ENCODE data around the gene OPCML.

OPCML gene

DNA sequence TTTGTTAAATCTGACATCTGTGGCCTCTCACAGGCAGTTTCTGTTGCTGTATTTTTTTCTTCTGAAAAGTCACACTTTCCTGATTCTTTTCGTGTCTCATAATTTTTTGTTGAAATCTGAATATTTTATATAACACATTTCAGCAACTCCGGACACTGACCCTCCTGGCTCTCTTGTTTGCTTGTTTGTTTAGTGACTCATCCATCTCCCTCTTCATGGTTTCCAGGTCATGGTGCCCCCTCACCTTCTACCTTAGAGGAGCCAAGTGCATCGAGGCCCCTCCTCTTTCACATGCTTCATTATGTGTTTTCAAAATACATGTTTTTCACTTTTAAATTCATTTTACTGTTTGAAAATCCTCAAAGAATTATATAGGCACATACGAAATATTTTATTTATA is 562.4 kb downstream of the OPCML start:
- in situ Hi-C loops (cut with HindIII; ENCODE audit: low sequenced_read_pairs): no loop called here

DNA sequence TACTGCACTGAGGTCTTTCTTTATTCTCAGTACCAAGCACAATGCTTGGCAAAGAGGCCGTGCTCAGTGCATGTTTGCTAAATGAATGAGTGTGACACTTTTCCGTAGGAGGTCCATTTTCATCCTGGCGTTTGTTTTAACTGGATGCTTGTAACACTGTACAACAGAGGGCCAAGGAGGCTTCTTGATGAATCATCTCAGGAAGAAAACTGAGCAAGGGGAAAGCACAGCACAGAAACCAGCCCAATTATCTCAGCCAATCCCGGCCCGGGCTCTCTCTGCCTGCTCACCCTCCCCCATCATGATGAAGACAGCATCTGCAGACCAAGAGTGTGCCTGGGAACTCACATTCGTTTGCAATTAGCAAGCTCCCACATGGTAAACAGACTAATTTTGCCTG is 570.3 kb downstream of the OPCML start:
- in situ Hi-C loops (cut with HindIII; ENCODE audit: low sequenced_read_pairs): no loop called here

DNA sequence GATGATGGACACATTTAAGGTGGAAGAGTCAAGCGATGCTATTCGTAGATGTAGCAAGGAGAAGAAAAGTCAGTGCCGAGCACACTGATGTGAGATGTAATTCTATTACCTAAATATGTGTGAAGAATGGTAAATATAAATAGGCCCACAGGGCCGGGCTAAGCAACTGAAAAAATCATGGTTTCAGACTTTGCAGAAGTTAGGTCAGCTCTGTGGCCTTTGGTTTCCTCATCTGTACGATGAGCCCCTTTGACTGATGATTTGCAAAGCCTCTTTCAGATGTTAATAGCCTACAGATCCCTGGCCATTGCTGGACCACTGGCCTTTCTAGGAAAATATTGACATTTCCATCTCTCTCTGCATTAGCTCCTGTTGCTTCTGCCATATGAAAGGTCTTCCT is 570.8 kb downstream of the OPCML start:
- in situ Hi-C loops (cut with HindIII; ENCODE audit: low sequenced_read_pairs): no loop called here

DNA sequence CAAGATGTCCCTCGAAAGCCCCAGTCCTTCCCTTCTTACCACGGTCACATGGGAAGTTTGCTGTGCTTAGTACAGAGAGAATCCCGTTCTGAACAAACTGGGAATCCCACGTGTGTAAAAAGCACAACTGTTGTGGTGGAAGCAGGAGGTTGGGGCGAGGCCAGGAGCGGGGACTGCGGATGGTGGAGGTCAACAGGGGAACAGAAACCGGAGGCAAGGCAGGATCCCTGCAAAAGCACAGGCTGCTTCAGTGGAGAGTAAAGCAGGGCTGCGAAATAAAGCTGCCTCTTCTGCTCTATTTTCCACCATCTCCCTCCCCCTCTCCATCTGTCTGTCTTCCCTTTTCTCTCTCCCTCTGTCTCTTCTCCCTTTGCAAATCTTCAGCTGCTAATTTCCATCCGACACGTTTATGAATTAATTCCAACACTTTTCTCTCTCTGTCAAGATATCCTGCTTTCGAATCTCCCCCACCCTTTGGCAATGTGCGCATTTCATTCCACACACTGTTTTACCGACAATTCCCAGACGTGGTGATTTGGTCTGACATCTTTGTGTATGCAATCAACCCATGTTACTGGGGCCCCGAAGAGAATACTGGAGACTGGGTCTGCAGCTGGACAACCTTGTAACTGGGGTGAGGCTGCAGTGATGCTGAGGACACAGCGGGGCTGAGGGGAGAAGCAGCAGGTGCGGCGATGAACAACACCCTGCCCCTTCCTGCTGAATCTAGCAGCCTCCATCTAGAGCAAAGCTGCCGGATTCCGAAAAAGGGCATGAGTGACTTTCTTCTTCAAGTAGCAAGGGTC is 571.8 kb downstream of the OPCML start:
- in situ Hi-C loops (cut with HindIII; ENCODE audit: low sequenced_read_pairs): no loop called here

DNA sequence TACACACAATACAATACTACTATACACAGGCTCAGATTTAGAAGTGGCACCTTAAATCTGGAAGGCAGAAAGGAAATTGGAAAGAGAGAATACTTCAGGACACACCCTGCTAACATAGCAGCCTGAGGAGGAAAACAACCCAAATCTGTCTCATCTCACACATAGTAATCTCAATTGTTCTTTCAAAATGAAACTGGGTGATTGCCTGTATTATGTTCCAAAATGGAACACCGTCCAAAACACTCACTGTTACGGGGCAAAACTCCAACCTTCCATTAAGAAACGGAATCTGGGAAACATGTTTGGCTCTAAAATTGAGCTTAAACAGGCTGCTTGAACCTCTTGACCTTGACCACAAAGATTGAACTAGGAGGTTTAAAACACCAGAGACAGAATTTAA is 572.6 kb downstream of the OPCML start:
- in situ Hi-C loops (cut with HindIII; ENCODE audit: low sequenced_read_pairs): no loop called here

DNA sequence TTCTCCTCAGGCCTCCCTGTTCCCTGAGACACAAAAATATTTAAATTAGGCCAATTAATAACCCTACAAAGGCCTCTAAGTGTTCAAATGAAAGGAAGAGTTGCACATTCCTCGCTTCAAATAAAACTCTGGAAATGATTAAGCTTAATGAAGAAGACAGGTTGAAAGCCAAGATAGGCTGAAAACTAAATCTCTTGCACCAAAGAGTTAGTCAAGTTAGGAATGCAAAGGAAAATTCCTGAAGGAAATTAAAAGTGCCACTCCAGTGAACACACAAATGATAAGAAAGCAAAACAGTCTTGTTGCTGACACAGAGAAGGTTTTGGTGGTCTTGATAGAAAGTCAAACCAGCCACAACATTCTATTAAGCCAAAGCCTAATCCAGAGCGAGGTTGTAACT is 574.4 kb downstream of the OPCML start:
- in situ Hi-C loops (cut with HindIII; ENCODE audit: low sequenced_read_pairs): no loop called here

DNA sequence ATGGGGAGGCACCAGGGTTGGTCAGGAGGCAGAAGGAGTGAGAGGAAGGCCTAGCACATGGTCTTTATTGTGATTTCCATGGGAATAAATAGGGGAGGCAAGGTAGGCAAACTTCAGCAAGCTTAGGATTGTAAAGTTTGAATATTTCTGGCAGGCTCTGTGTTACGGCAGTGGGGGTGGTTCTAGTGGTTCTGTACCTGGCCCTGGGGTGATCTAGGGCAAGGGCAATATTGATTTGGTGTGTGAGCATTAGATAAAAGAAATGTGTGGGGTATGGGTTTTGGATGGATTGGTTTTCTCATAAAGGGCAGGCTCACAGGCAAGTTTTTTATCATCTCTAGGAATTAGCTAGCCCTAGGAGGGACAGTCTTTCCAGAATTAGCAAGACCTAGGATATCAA is 584.0 kb downstream of the OPCML start:
- in situ Hi-C loops (cut with HindIII; ENCODE audit: low sequenced_read_pairs): no loop called here

DNA sequence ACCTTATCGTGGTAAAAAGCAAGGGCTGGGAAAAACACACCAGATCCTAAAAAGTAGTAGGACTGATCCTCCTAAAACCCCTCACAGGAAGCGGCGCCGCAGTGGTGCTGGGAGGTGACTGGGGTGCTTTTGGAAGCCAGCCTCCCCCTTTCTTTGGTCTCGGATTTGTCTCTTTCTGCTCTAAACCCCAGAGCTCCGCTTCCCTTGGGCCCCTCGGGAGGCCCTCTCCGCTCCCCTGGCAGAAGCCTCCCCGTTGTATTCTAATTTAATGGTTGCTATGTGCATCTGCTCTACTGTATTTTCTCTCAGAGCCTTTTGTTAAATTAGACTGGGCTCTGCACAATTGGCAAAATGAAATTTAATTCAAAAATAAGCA is 587.7 kb downstream of the OPCML start:
- in situ Hi-C loops (cut with HindIII; ENCODE audit: low sequenced_read_pairs): no loop called here

DNA sequence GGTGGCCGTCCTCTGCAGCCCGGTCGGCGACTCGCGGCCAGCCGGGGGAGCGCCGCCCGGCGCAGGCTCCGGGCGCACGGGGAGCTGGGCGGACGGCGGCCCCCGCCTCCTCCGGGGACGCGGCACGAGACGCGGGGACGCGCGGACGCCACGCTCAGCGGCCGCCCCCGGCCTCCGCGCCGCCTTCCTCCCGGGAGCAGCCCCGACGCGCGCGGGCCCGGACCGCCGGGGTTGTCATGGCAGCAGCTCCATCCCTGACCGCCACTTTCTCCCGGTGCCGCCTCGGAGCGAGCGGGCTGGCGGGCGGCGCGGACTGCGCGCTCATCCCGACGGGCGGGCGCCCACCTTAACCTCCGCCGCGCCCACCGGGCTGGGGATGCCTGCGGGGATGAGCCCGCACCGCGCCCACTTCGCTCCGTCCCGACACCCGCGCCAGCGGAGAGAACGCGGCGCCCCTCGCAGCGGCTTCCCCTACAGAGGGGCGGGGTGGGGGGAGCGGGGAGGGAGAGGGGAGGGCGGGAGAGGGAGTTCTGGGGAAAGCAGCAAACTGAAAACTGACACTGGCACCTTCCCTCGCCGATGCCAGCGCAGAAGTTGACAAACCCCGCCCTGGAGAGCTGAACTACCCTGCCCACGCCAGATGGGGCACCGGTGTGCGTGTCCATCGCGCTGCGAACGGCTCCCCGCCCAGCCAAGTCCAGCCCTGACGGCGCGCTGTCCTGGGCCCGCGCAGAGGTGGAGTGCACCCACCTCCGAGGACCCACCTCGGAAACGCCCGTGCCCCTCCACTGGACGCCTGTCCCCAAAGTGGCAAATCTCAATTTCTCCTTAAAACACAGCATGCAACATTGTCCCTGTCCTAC is 588.4 kb downstream of the OPCML start:
- in situ Hi-C loops (cut with HindIII; ENCODE audit: low sequenced_read_pairs): no loop called here

DNA sequence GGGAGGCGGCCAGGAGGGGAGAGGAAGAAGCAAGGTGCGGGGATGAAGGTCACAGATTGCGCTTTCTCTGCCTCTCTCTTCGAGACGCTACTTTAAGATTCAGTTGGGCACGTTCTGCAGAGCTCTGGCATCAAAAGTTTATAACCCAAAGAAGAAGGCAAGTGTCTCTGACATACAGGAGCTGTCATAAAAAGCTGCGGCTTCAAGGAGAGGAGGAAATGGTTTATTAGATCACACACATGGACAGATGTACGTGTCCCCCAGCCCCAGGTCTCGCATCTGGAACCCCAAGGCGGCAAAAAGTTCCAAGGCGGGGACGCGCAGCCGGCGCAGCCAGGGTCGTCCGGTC is 589.0 kb downstream of the OPCML start:
- in situ Hi-C loops (cut with HindIII; ENCODE audit: low sequenced_read_pairs): no loop called here

DNA sequence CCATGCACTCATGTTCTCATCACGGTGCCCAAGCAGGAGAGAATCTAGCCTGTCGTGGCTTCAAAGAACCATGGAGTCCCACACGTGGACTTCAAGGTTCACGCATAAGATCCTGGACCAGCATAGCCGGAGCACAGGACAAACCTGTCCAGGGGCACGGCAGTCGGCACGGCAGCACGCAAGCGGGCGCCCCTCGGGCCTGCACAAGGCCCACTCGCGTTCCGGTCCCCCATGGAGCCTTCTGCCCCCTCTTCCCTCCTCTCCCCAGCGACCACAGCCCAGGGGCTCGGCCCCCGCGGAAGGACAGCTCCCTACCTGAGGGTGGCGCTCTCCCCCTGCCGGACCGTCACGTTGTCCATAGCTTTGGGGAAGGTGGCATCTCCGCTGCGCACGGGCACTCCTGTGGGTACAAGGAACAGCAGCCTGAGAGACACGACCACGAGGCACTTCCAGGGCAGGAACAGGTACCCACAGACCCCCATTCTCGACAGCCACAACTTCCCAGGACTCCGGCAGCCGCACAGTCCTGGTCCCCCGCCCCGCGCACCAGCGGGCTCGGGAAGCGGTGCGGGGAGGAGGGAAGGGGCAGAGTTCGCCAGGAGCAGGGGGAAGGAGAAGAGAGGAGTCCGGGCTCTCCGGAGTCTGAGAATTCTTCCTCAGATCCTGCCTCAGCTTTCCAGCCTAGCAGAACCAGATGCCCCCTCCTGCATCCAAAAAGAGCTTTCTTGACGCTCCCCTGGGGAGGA is 589.5 kb downstream of the OPCML start:
- in situ Hi-C loops (cut with HindIII; ENCODE audit: low sequenced_read_pairs): no loop called here

DNA sequence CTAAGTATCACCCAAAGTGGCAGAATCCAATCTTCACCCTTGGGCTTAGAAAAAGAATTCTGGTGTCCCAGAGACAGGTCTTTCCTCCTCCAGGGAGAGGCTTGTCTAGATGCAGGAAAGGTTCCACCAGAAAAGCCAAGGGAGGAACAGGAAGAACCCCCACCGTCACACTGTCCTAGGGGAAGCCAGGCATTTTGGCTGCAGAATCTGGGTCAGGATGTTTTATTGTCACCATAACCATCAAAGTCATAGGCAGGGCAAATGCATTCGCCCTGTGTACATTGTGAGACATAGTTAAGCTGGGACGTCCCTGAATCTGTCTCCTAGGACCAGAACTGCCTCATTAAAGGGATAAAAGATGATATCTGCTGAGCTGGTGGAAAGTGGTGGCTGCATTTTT is 590.5 kb downstream of the OPCML start:
- in situ Hi-C loops (cut with HindIII; ENCODE audit: low sequenced_read_pairs): no loop called here

DNA sequence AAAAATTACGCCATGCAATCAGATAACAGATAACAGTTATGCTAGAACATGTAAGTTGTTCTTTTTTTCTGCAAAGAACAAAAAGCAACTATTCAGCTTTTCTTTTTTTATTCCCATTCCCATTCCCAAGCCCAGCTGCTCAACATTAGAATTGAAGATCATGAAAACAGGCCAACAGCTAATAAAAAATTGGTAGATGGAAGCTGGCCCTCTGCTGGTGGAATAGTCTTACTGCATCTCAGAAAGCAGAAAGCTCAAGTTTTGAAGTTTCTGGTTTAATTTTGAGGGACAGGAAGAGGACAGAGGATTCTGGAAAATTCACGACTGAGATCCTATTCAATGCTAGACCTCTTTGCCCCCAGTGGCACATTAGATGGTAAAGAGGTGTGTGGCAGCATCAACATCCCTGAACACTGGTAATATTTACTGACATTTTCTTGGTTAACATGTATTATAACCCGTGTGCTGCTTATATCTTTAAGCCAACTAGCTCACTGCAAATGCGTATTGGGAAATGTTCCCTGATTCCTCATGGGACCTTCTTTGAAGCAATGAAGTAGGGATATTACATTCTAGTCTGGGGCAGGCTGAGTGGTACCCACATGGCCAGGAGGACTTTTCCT is 591.2 kb downstream of the OPCML start:
- in situ Hi-C loops (cut with HindIII; ENCODE audit: low sequenced_read_pairs): no loop called here

DNA sequence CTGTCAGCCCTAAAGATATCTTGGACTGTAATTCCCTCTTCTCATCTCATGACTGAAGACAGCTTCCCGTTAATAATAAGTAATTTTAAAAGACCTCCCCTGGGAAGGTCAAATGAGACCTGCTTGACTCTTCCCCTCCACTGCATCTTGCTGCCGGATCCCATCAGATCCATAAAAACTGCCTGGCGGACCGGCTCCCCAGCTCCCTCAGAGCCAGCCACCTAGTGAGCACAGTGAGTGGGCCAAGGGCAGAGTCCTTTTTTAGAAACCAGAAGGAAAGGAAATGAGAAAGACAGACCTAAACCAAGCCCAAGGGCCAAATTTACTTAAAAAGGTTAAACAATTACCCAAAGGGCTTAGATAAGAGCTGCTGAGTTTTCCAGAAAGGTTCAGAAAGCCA is 595.3 kb downstream of the OPCML start:
- in situ Hi-C loops (cut with HindIII; ENCODE audit: low sequenced_read_pairs): no loop called here

DNA sequence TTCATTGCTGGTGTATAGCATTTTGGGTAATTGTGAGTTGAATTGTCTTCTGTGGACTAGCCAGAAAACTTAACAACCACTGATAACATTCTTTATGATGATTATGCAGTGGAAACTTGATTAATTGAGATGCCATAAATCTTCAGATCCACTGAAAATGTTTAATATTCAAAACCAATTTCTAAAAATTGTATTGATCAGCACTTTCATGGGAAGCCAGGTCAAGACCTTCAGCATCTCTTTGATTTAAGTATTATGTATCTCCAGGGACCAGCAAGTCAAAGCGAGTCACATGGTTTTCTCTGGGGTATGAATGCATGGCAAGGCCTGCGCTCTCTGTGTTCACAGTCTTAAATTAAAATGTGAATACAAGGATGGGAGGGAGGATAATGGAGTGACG is 596.9 kb downstream of the OPCML start:
- in situ Hi-C loops (cut with HindIII; ENCODE audit: low sequenced_read_pairs): no loop called here

DNA sequence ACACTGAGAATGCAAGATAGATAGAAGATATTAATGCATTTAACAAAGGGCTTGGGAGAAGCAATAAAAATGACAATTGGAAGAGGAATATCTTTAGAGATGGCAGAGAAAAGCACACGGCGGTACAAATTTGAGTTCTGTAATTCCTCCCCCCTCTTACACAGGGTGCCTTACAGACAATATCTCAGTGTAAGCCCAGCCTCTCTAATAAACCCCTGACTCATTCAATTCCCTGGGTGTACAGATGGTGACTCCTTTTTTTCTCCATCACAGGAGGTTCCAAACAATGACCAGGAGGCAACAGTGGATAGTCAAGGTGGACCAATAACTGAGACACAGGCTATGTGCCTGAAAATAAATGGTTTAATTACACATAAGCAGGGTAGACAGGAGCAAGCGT is 598.6 kb downstream of the OPCML start:
- in situ Hi-C loops (cut with HindIII; ENCODE audit: low sequenced_read_pairs): no loop called here

DNA sequence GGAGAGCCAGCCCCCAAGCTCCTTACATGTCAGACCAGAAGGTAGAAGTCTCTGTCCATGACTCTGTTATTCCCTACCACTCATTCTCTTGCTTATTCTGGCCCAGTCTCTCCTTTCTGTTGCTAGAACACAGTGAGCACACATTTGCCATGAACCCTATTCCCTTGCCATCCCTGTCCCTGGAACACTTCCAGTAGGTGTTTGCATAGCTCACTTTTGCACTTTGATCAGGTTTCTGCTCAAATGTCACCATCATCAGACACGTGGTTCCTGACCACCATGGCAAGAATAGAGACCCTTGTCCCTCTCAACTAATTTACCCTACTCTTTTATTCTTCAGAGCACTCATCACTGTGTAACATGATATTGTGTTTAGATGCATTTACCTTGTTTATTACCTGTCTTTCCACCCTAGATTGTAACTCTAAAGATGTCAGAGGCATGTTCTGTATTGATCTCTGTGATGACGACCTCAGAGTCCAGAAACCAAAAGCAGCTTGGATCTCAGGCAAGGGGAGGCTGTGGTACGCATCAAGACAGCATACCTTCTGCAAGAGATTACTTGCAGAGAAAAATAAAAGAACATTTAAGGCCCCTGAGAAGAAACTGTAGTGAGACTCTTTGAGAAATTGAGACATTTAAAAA is 606.4 kb downstream of the OPCML start:
- in situ Hi-C loops (cut with HindIII; ENCODE audit: low sequenced_read_pairs): no loop called here

DNA sequence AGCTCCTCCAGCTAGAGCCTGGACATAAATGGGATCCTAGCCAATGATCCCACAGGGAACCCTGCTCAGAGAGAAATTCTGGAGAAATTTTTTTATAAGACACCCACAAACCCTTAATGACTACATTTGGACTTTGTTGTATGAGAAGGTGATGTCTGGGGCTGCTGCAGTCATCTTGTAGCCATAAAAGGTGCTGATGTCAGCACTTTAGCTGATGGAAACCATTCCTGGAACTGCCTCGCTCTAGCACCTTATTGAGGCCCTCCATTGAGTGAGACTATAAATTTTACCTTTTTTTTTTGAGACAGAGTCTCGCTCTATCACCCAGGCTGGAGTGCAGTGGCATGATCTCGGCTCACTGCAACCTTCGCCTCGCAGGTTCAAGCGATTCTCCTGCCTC is 610.7 kb downstream of the OPCML start:
- in situ Hi-C loops (cut with HindIII; ENCODE audit: low sequenced_read_pairs): no loop called here

DNA sequence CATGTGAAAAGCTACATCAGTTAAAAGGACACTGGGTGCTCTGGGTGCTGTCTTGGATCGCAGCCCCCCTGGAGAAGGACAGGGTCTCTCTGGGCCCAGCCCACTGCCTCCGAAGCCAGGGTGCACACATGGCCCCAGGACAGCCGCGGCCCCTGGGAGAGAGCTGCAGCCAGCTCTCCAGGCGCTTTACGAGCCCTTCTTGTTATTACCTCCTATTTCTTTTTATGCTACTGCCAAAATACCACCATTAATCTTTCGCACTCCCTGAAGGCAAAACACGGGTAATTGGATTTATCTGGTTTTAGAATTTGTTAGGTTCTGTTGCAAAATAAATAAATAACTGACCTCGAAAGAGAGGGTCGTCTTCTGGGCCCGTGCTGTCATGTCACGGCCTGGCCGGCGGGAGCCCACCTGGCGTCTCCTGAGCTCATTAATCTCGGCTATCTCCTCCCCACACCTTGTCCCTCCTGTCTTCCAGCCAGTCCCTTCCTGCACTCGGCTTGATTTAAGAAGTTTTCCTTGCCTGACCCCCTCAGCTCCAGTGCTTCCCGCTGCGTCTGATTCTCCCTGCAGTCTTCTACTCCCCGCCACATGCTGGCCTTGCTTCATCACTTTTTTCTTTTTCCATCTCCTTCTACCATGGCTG is 611.7 kb downstream of the OPCML start:
- in situ Hi-C loops (cut with HindIII; ENCODE audit: low sequenced_read_pairs): no loop called here

DNA sequence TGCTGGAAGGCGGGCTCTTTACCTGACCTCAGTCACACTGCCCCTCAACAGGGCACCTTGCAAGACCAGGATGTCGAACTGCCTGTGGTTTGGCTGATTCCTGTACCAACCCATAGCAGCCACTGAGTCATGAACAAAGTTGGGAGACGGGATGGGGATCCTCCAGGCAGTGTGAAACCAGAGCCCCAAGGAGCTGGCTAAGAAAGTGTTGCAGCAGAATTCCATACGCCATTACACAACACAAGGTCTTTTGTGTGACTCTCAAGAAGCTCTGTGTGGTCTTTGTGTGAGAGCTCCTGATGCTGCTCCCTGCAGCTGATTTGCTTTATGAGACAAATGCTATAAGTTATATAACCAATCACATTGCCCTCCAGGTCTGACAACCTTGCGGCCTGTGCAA is 617.7 kb downstream of the OPCML start:
- in situ Hi-C loops (cut with HindIII; ENCODE audit: low sequenced_read_pairs): no loop called here

Measured in endothelial cell of hepatic sinusoid (primary cell).